HepG2 (cell line): ENCODE data around the gene CLDN7. TPM values are rescaled to one million over a fixed set of nuclear protein-coding genes. Genes with fewer than 3 reads are reported as not detected.

Experiments used
- ATAC-seq: fragments of 200-7000 bp; cut with Tn5 transposase; 3 replicates; pipeline ENCODE4 v1.9.1; 2020; ENCODE audit warnings: mild to moderate bottlenecking, moderate library complexity
- BruUV-seq: library from RNA; stranded (reverse); fragments of 400-500 nt; replicated peaks from 2 replicates; lab custom pipeline; 2021; lab: Mats Ljungman, UMichigan
- CTCF ChIA-PET: fragments of 300-600 bp; formaldehyde crosslinking; extraction: SDS; loops from one replicate; lab custom pipeline; 2021; ENCODE audit warnings: low total read pairs, inconsistent platforms, low intra/inter-chr PET ratio; lab: Yijun Ruan, JAX
- POLR2A ChIA-PET: fragments of 350-600 bp; sonication (Branson Sonifier 250); formaldehyde crosslinking; loops from one replicate; lab custom pipeline; 2020; ENCODE audit warnings: antibody characterized with exemption, inconsistent platforms; lab: Yijun Ruan, JAX
- DNase-seq: peaks from one replicate; pipeline ENCODE4 v3.0.0-alpha.2; 2015; ENCODE audit warnings: low spot score
- FAIRE-seq: peaks from 3 replicates; lab custom pipeline; 2011; peaks lifted over from hg19 to GRCh38; lab: Jason Lieb, UNC
- H2AFZ ChIP-seq: one replicate; pipeline ENCODE4 v1.6.1; 2011; ENCODE audit warnings: low read length, inconsistent platforms
- H3K27ac ChIP-seq: fragments of 300-600 bp; 3 replicates; pipeline ENCODE4 v1.8.0; 2011; ENCODE audit warnings: mixed run types, mild to moderate bottlenecking, mixed read lengths, low read length, inconsistent platforms; ENCODE audit not compliant: insufficient read depth; ENCODE audit errors: extremely low read length
- H3K27me3 ChIP-seq, 2 experiments: fragments of 200-600 bp in 1 of 2; 2 replicates in 1 of 2; 3 replicates in 1 of 2; pipeline versions ENCODE4 v1.6.0 to v1.8.0; 2011; ENCODE audit warnings: low read length in 2 of 2, mild to moderate bottlenecking in 2 of 2, moderate library complexity in 2 of 2, inconsistent platforms in 1 of 2; ENCODE audit not compliant: insufficient read depth in 2 of 2, control insufficient read depth in 1 of 2
- H3K36me3 ChIP-seq, 2 experiments: fragments of 200-600 bp in 1 of 2; replicated peaks in 1 of 2; 2 replicates in 1 of 2; 3 replicates in 1 of 2; pipeline versions ENCODE4 v1.5.1 to v1.8.0; 2011; ENCODE audit warnings: low read length in 2 of 2, inconsistent platforms in 1 of 2; ENCODE audit not compliant: insufficient read depth in 2 of 2, control insufficient read depth in 1 of 2
- H3K4me1 ChIP-seq: 2 replicates; pipeline ENCODE4 v1.5.1; 2012; ENCODE audit warnings: low read length, inconsistent platforms; ENCODE audit not compliant: insufficient read depth
- H3K4me2 ChIP-seq: 2 replicates; pipeline ENCODE4 v1.6.0; 2011; ENCODE audit warnings: low read depth, low read length, inconsistent platforms
- H3K4me3 ChIP-seq, 3 experiments: fragments of 200-600 bp in 1 of 3; sonication (generic), shearing (Covaris generic) in 1 of 3; replicated peaks in 1 of 3; 2 replicates each; pipeline ENCODE4 v1.5.1; 2011 to 2016; ENCODE audit warnings: low read length in 3 of 3, inconsistent platforms in 2 of 3, low read depth in 2 of 3, mild to moderate bottlenecking in 2 of 3, control low read depth in 1 of 3, mixed read lengths in 1 of 3; ENCODE audit not compliant: insufficient read depth in 1 of 3
- H3K79me2 ChIP-seq: one replicate; pipeline ENCODE4 v1.6.1; 2011; ENCODE audit warnings: low read length, inconsistent platforms; ENCODE audit not compliant: insufficient read depth
- H3K9ac ChIP-seq: 2 replicates; pipeline ENCODE4 v1.6.0; 2011; ENCODE audit warnings: mild to moderate bottlenecking, low read depth, low read length, inconsistent platforms; ENCODE audit not compliant: insufficient read depth
- H3K9me3 ChIP-seq: 2 replicates; pipeline ENCODE4 v1.5.1; 2012; ENCODE audit warnings: mild to moderate bottlenecking, low read length
- H4K20me1 ChIP-seq: 2 replicates; pipeline ENCODE4 v1.6.0; 2011; ENCODE audit warnings: inconsistent platforms, mild to moderate bottlenecking, low read length, moderate library complexity; ENCODE audit not compliant: insufficient read depth
- FOXC1 ChIP-seq: sonication (generic); formaldehyde crosslinking; IDR thresholded peaks from 2 replicates; pipeline ENCODE4 v1.8.0; 2022; ENCODE audit warnings: mild to moderate bottlenecking, missing genetic modification reagents, borderline replicate concordance
- MIER2 ChIP-seq: IDR thresholded peaks from 2 replicates; pipeline ENCODE4 v1.6.1; 2016; ENCODE audit warnings: missing biosample characterization, missing genetic modification reagents
- NFE2L2 ChIP-seq: fragments of 150-350 bp; IDR thresholded peaks from 2 replicates; pipeline ENCODE4 v1.6.1; 2014; ENCODE audit warnings: low read length
- PHB2 ChIP-seq: fragments of 450-650 bp; IDR thresholded peaks from 2 replicates; pipeline ENCODE4 v1.6.1; 2018; ENCODE audit not compliant: partially characterized antibody
- RCOR2 ChIP-seq: IDR thresholded peaks from 2 replicates; pipeline ENCODE4 v1.6.1; 2016; ENCODE audit warnings: missing biosample characterization, missing genetic modification reagents
- ZBTB38 ChIP-seq: sonication (generic); formaldehyde crosslinking; IDR thresholded peaks from 2 replicates; pipeline ENCODE4 v1.5.1; 2020; ENCODE audit warnings: mild to moderate bottlenecking, missing genetic modification reagents
- ZNF350 ChIP-seq: sonication (generic); formaldehyde crosslinking; IDR thresholded peaks from 2 replicates; pipeline ENCODE4 v1.4.0; 2020; ENCODE audit warnings: mild to moderate bottlenecking, low read depth, missing genetic modification reagents, borderline replicate concordance
- ZNF382 ChIP-seq: sonication (generic); formaldehyde crosslinking; IDR thresholded peaks from 2 replicates; pipeline ENCODE4 v1.5.0; 2020; ENCODE audit warnings: missing genetic modification reagents, mild to moderate bottlenecking, borderline replicate concordance
- ZNF768 ChIP-seq: sonication (generic); formaldehyde crosslinking; IDR thresholded peaks from 2 replicates; pipeline ENCODE4 v1.4.0; 2020; ENCODE audit warnings: missing genetic modification reagents
- ZSCAN21 ChIP-seq: sonication (generic); formaldehyde crosslinking; IDR thresholded peaks from 2 replicates; pipeline ENCODE4 v1.8.0; 2022; ENCODE audit warnings: mild to moderate bottlenecking, missing genetic modification reagents, moderate library complexity, borderline replicate concordance
- WGBS: methylation state at CpG from one replicate; pipeline ENCODE4 v1.1.6; 2017; ENCODE audit warnings: low lambda C conversion rate; 5-methylcytosine and 5-hydroxymethylcytosine counted together
- in situ Hi-C: cut with HindIII; loops from 2 replicates; pipeline ENCODE4 v1.10.0; 2017; ENCODE audit warnings: low pct_unique_long_range_greater_than_20kb; ENCODE audit not compliant: extremely low pct_ligation_motif_present
- intact Hi-C: fragments of 100-400 bp; cut with micrococcal nuclease; formaldehyde crosslinking; loops from one replicate; pipeline ENCODE4 v1.10.0; 2022; ENCODE audit not compliant: unreplicated experiment
- polyA plus RNA-seq, 8 experiments: library from polyadenylated mRNA; depleted of rRNA in 3 of 8; stranded (reverse) in 7 of 8; unstranded in 1 of 8; fragments of >200 nt; fragmentation: Illumina TruSeq in 4 of 8; extraction: Trizol in 4 of 8; gene quantifications; 2 replicates each; pipeline versions ENCODE4 v1.2.1 to v1.2.3, GENCODE V29; 2011 to 2016; ENCODE audit warnings: low read depth in 4 of 8, missing spikeins in 1 of 8, mixed read lengths in 1 of 8; ENCODE audit not compliant: insufficient read depth in 1 of 8
- total RNA-seq, 5 experiments: library from RNA; depleted of rRNA; stranded (reverse); fragments of >200 nt; fragmentation: Illumina TruSeq; extraction: Trizol; gene quantifications; 2 replicates each; pipeline ENCODE4 v1.2.3, GENCODE V29; 2016; ENCODE audit warnings: low read depth in 1 of 5
- TF ChIP-seq, protein P1 (sequence below): sonication (generic); formaldehyde crosslinking; IDR thresholded peaks from 2 replicates; pipeline ENCODE4 v1.5.1; 2020; ENCODE audit warnings: mild to moderate bottlenecking, missing genetic modification reagents, moderate library complexity

CLDN7 gene
- total and polyA plus RNA-seq, 2 of the 13 experiments (the other 11 are each of a cell fraction or from before 2014, with no cell fraction given): not detected

DNA sequence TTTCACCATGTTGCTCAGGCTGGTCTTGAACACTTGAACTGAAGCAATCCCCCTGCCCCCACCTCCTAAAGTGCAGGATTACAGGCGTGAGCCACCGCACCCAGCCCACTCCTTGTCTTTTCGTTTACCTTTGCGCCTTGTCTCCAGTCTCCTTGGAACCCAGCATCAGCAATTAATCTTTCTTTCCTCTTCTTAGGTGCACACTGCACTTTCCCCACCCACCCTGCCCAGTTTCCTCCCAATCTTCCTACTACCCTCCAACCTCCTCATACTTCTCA, 1.5 kb upstream of the CLDN7 start:
- Histone ChIP-seq H3K4me1 (peaks cover 59% of the 10 kb centered on the region), H3K27me3 (no peaks in the 10 kb centered on the region), H3K36me3 (no peaks in the 10 kb centered on the region), H3K79me2 (no peaks in the 10 kb centered on the region), H3K4me3 (no peak overlapping the region), H3K9ac (no peak overlapping the region), H3K27ac (peak overlapping the region; percentile 64), H3K4me2 (no peak overlapping the region), H3K9me3 (no peaks in the 10 kb centered on the region), H4K20me1 (no peaks in the 10 kb centered on the region), H2AFZ (no peak overlapping the region)
- ChIA-PET CTCF (no interaction called here), POLR2A (interaction anchor here (0.8 to 3.2 kb wide), 6 partner anchors 10 to 140 kb away, joined by 3 to 26 read pairs (median 10); partner anchors contain the start of genes CTDNEP1, DVL2, ELP5 and GABARAP)
- no peak for DNase-seq
- in situ Hi-C loops (no loop called here), intact Hi-C loops (no loop called here)
- TF ChIP-seq FOXC1 (CRISPR knock-in tag) (0 out of 2 replicates have a peak, but pooled peaks have one; percentile 1), MIER2 (CRISPR knock-in tag) (no peak)
- no TSS peak for BruUV-seq
- no peak for FAIRE-seq
- 85% methylated on average over 4 of the region's 4 CpGs for WGBS
- ATAC-seq: no peak

- no peak for DNase-seq
- WGBS: 87% methylated on average over 26 of the region's 26 CpGs
- H3K9ac ChIP-seq: no peak overlapping the region
- no peak overlapping the region for H3K27ac ChIP-seq
- no peak overlapping the region for H3K4me2 ChIP-seq
- in situ Hi-C loops (no loop called here), intact Hi-C loops (no loop called here)
- H2AFZ ChIP-seq: no peak overlapping the region
- no peaks in the 10 kb centered on the region for H3K9me3 ChIP-seq
- FAIRE-seq: no peak
- CTCF ChIA-PET: no interaction called here
- H4K20me1 ChIP-seq: no peaks in the 10 kb centered on the region
- TF ChIP-seq NFE2L2 (no peak), PHB2 (no peak), ZSCAN21 (CRISPR knock-in tag) (no peak), RCOR2 (no peak), ZNF382 (CRISPR knock-in tag) (no peak), ZNF350 (CRISPR knock-in tag) (no peak), ZBTB38 (peak; percentile 30; the same call in 1 of the 2 replicates), ZNF768 (CRISPR knock-in tag) (peak; percentile 35; the same call in 1 of the 2 replicates)
- TF ChIP-seq, protein P1, sequence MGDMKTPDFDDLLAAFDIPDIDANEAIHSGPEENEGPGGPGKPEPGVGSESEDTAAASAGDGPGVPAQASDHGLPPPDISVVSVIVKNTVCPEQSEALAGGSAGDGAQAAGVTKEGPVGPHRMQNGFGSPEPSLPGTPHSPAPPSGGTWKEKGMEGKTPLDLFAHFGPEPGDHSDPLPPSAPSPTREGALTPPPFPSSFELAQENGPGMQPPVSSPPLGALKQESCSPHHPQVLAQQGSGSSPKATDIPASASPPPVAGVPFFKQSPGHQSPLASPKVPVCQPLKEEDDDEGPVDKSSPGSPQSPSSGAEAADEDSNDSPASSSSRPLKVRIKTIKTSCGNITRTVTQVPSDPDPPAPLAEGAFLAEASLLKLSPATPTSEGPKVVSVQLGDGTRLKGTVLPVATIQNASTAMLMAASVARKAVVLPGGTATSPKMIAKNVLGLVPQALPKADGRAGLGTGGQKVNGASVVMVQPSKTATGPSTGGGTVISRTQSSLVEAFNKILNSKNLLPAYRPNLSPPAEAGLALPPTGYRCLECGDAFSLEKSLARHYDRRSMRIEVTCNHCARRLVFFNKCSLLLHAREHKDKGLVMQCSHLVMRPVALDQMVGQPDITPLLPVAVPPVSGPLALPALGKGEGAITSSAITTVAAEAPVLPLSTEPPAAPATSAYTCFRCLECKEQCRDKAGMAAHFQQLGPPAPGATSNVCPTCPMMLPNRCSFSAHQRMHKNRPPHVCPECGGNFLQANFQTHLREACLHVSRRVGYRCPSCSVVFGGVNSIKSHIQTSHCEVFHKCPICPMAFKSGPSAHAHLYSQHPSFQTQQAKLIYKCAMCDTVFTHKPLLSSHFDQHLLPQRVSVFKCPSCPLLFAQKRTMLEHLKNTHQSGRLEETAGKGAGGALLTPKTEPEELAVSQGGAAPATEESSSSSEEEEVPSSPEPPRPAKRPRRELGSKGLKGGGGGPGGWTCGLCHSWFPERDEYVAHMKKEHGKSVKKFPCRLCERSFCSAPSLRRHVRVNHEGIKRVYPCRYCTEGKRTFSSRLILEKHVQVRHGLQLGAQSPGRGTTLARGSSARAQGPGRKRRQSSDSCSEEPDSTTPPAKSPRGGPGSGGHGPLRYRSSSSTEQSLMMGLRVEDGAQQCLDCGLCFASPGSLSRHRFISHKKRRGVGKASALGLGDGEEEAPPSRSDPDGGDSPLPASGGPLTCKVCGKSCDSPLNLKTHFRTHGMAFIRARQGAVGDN: 0 out of 2 replicates have a peak, but pooled peaks have one; percentile 4
- TF ChIP-seq, all 625 proteins: peak for 3
- H3K4me1 ChIP-seq: peaks cover 63% of the 10 kb centered on the region
- H3K27me3 ChIP-seq: no peaks in the 10 kb centered on the region
- no peak overlapping the region for H3K4me3 ChIP-seq
- H3K36me3 ChIP-seq: no peaks in the 10 kb centered on the region
- POLR2A ChIA-PET: interaction anchor here (0.8 to 3.2 kb wide), 4 partner anchors 9 to 29 kb away, joined by 3 to 18 read pairs (median 10); partner anchors contain the start of genes CTDNEP1, DVL2, ELP5 and SLC2A4
- ATAC-seq: no peak
- H3K79me2 ChIP-seq: no peaks in the 10 kb centered on the region
- no TSS peak for BruUV-seq
Observed at GRCh38 chr17:7262935-7263800, 890 bp upstream of the CLDN7 start.
